Right atrium auricular region (tissue), 2 donors: ENCODE measurements around the gene UBAC1. TPM values are rescaled to one million over a fixed set of nuclear protein-coding genes. Genes with fewer than 3 reads are reported as not detected.

Source experiments
- DNase-seq: peaks from one replicate; pipeline ENCODE4 v3.0.0-alpha.2; 2019; ENCODE audit warnings: low spot score
- H3K27ac ChIP-seq, 2 donors: fragments of 200-600 bp; sonication (generic); 1 replicate in 1 of 2; 2 replicates in 1 of 2; pipeline ENCODE4 v1.5.1; 2016 to 2019
- H3K27me3 ChIP-seq, 2 donors: fragments of 200-600 bp; sonication (generic); one replicate each; pipeline versions ENCODE4 v1.5.1 to v1.6.0; 2017 to 2019
- H3K36me3 ChIP-seq: fragments of 200-600 bp; sonication (generic); one replicate; pipeline ENCODE4 v1.5.1; 2016
- H3K4me1 ChIP-seq, 2 donors: fragments of 200-600 bp; sonication (generic); one replicate each; pipeline versions ENCODE4 v1.5.1 to v1.6.0; 2017 to 2019
- H3K4me3 ChIP-seq, 2 donors: fragments of 200-600 bp; sonication (generic); 1 replicate in 1 of 2; 2 replicates in 1 of 2; pipeline ENCODE4 v1.5.1; 2017 to 2019; ENCODE audit warnings: mild to moderate bottlenecking in 1 of 2, moderate library complexity in 1 of 2
- H3K9me3 ChIP-seq, 2 donors: fragments of 200-600 bp; sonication (generic); one replicate each; pipeline ENCODE4 v1.5.1; 2019
- CTCF ChIP-seq, 2 donors: fragments of 200-600 bp; sonication (generic); IDR thresholded peaks; one replicate each; pipeline ENCODE4 v1.5.1; 2019; ENCODE audit warnings: antibody characterized with exemption in 2 of 2
- total RNA-seq, 2 donors: library from RNA; depleted of rRNA; stranded (reverse); fragments of >200 nt; gene quantifications; one replicate each; pipeline ENCODE4 v1.1.0, GENCODE V29; 2016

Gene UBAC1
- total RNA-seq, 2 donors from 2014 or later, result 58.6 to 76.9 TPM

- no peak for TF ChIP-seq CTCF (IDR thresholded peaks at IDR 0.05)
- Histone ChIP-seq H3K27ac (peak overlapping the region; percentile 89 to 92), H3K4me1 (peaks cover 0 to 48% of the 10 kb centered on the region in 2 donors), H3K9me3 (no peaks in the 10 kb centered on the region), H3K36me3 (no peaks in the 10 kb centered on the region), H3K4me3 (peak overlapping the region in 1 of 2 donors; percentile 38), H3K27me3 (no peaks in the 10 kb centered on the region)
- no peak for DNase-seq
Observed at GRCh38 chr9:135993409-135993742, 32.2 kb upstream of the UBAC1 start.

DNA sequence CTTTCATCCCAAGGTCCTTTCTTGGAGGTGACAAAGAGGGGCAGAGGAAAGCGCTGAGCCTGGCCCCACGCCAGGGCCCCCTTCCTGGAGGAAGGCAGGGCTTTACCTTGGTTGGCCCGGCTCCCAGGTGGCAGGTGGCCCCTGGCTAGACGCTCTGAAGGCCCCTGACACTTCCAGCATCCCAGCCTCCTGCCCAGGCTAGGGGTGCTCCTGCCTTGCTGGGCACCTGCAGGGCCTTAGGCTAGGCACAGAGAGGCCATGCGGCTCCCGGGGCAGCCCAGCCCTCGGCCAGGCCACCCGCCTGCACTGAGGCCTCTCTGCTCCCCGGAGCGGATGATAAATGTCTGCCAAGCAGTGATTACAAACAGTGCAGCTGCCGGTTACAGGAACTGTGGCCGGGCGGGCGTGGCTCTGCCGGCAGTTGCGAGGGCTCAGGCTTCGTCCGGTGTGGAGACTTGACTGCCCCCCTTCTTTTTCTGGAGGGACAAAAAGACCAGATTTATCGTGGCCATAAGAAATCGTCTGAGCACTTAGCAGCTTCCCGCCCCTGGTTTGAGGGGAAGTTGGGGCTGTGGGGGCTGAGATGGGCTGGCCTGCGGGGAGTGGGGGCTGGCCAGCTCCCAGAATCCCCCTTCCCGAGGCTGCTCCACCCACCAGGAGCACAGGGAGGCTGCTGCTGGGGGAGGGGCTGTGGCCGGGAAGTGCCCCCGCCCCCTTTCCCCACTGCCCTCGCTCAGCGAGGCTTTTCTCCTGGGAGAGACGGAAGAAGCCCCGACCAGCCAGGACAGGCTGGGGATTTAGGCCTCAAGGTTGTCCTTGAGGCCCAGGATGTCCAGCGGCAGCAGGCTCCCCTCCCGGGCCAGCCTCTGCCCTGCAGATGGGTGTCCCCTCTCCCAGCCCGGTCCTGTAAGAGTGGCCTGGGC lies 31.6 kb upstream of the UBAC1 start:
- no peaks in the 10 kb centered on the region for H3K36me3 ChIP-seq
- TF ChIP-seq CTCF (IDR thresholded peaks at IDR 0.05), result peak in 1 of 2 donors; percentile 20
- no peaks in the 10 kb centered on the region for H3K27me3 ChIP-seq
- no peaks in the 10 kb centered on the region for H3K9me3 ChIP-seq
- H3K27ac ChIP-seq, result peak overlapping the region; percentile 89 to 92
- DNase-seq, result peak; percentile 91
- peak overlapping the region in 1 of 2 donors; percentile 38 for H3K4me3 ChIP-seq
- H3K4me1 ChIP-seq, result peaks cover 0 to 48% of the 10 kb centered on the region in 2 donors

GRCh38 chr9:135991771-135992170 lies 30.6 kb upstream of the UBAC1 start:
- Histone ChIP-seq H3K27ac (peak overlapping the region; percentile 89 to 92), H3K27me3 (no peaks in the 10 kb centered on the region), H3K4me1 (peaks cover 0 to 48% of the 10 kb centered on the region in 2 donors), H3K4me3 (no peak overlapping the region), H3K9me3 (no peaks in the 10 kb centered on the region), H3K36me3 (no peaks in the 10 kb centered on the region)
- no peak for TF ChIP-seq CTCF (IDR thresholded peaks at IDR 0.05)
- DNase-seq, result no peak

DNA sequence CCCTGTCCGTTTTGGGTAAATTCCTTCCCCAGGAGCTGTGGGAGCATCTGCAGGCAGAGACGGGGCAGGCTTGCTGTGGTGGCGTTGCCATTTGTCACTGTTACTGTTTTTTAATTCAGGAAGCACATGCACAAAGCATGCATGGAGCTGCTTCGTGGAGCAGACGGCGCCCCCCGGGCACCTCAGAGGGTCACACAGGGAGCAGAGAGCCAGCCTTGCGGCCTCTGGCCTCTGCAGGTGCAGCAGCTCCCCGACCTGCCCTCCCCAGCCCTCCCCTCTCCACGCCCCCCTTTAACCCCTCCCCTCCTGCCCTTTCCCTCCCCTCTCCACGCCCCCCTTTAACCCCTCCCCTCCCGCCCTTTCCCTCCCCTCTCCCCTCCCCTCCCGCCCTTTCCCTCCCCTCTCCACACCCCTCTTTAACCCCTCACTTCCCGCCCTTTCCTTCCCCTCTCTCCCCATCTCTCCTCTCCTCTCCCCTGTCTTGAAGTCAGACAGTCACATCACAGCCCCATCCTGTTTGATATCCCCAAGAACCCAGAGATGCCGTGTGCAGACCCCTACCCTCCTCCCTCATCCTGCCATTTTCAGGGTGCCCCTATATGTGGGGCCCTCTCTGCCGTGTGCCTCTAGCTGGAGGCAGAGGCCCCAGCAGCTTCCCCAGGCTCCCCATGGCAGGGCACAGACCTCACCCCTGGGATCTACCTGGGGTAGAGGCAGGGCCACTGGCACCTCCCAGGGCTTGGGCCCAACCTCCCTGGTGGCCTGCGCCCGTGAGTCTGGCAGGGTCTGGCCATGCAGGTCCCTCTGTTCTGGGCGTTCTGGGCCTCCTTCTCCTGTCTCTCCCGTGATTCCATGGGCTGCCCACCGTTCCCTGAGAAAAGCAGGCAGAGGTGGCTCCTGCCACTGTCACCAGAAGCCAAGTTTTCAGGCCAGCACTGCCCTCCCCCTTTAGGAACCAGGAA lies 29.6 kb upstream of the UBAC1 start:
- Histone ChIP-seq H3K27ac (peak overlapping the region; percentile 2 to 46), H3K27me3 (no peaks in the 10 kb centered on the region), H3K4me3 (peak overlapping the region in 1 of 2 donors; percentile 10), H3K9me3 (no peaks in the 10 kb centered on the region), H3K4me1 (peaks cover 0 to 48% of the 10 kb centered on the region in 2 donors), H3K36me3 (no peaks in the 10 kb centered on the region)
- DNase-seq, result no peak
- TF ChIP-seq CTCF (IDR thresholded peaks at IDR 0.05), result no peak

GRCh38 chr9:135989722-135990467 lies 28.7 kb upstream of the UBAC1 start:
- Histone ChIP-seq H3K27ac (no peak overlapping the region), H3K4me3 (peak overlapping the region in 1 of 2 donors; percentile 10), H3K9me3 (no peaks in the 10 kb centered on the region), H3K4me1 (peaks cover 0 to 48% of the 10 kb centered on the region in 2 donors), H3K36me3 (no peaks in the 10 kb centered on the region), H3K27me3 (no peaks in the 10 kb centered on the region)
- no peak for DNase-seq
- TF ChIP-seq CTCF (IDR thresholded peaks at IDR 0.05), result no peak
